SK-N-SH (cell line): ENCODE measurements around the gene ARHGAP8. TPM values are rescaled to one million over a fixed set of nuclear protein-coding genes. Genes with fewer than 3 reads are reported as not detected.

Experiments used
- CTCF ChIA-PET: fragments of 300-600, 350-600 bp; formaldehyde crosslinking; extraction: SDS; loops from one replicate; lab custom pipeline; 2021; lab: Yijun Ruan, JAX
- POLR2A ChIA-PET: fragments of 350-600 bp; sonication (Branson Sonifier 250); formaldehyde crosslinking; extraction: SDS; loops from one replicate; lab custom pipeline; 2020; ENCODE audit warnings: antibody characterized with exemption, inconsistent platforms; lab: Yijun Ruan, JAX
- DNase-seq: peaks from one replicate; pipeline ENCODE4 v3.0.0; 2012
- H2AFZ ChIP-seq: fragments of 200-600 bp; sonication (generic); 2 replicates; pipeline ENCODE4 v1.8.1; 2016; ENCODE audit warnings: antibody characterized with exemption, mild to moderate bottlenecking, low read depth
- H3F3A ChIP-seq: fragments of 200-600 bp; sonication (generic); replicated peaks from 2 replicates; pipeline ENCODE3; 2016; ENCODE audit warnings: antibody characterized with exemption, mild to moderate bottlenecking; ENCODE audit not compliant: insufficient read depth
- H3K27ac ChIP-seq, 2 experiments: fragments of 200-500 bp in 1 of 2; fragments of 200-600 bp in 1 of 2; sonication (Bioruptor generic) in 1 of 2; sonication (generic), shearing (Covaris generic) in 1 of 2; 2 replicates each; pipeline versions ENCODE4 v1.5.1 to v1.6.1; 2014 to 2016; ENCODE audit warnings: low read depth in 2 of 2, inconsistent platforms in 1 of 2, low read length in 1 of 2, mild to moderate bottlenecking in 1 of 2, mixed read lengths in 1 of 2
- H3K27me3 ChIP-seq: fragments of 200-600 bp; sonication (generic), shearing (Covaris generic); 2 replicates; pipeline ENCODE4 v1.6.1; 2016; ENCODE audit warnings: mixed run types; ENCODE audit not compliant: insufficient read depth
- H3K36me3 ChIP-seq, 2 experiments: fragments of 200-500 bp in 1 of 2; fragments of 200-600 bp in 1 of 2; sonication (Bioruptor generic) in 1 of 2; sonication (generic) in 1 of 2; replicated peaks in 1 of 2; 2 replicates each; pipeline versions ENCODE3 to v1.5.1; 2014 to 2016; ENCODE audit warnings: low read length in 1 of 2, mild to moderate bottlenecking in 1 of 2; ENCODE audit not compliant: insufficient read depth in 2 of 2, control insufficient read depth in 1 of 2
- H3K4me1 ChIP-seq, 2 experiments: fragments of 200-500 bp in 1 of 2; fragments of 200-600 bp in 1 of 2; sonication (Bioruptor generic) in 1 of 2; sonication (generic), shearing (Covaris generic) in 1 of 2; 2 replicates each; pipeline versions ENCODE4 v1.5.1 to v1.6.1; 2014 to 2016; ENCODE audit warnings: low read depth in 1 of 2, low read length in 1 of 2, mixed run types in 1 of 2; ENCODE audit not compliant: insufficient read depth in 2 of 2, control insufficient read depth in 1 of 2
- H3K4me2 ChIP-seq: fragments of 200-600 bp; sonication (generic), shearing (Covaris generic); 2 replicates; pipeline ENCODE4 v1.6.1; 2017; ENCODE audit warnings: mixed run types
- H3K4me3 ChIP-seq, 2 experiments: fragments of 200-500 bp in 1 of 2; fragments of 200-600 bp in 1 of 2; sonication (Bioruptor generic) in 1 of 2; sonication (generic), shearing (Covaris generic) in 1 of 2; 2 replicates each; pipeline versions ENCODE4 v1.5.1 to v1.8.1; 2014 to 2016; ENCODE audit warnings: low read depth in 2 of 2, inconsistent platforms in 1 of 2, low read length in 1 of 2, mild to moderate bottlenecking in 1 of 2, mixed read lengths in 1 of 2, moderate library complexity in 1 of 2
- H3K79me2 ChIP-seq: fragments of 200-600 bp; sonication (generic); 2 replicates; pipeline ENCODE4 v1.8.1; 2017; ENCODE audit warnings: mild to moderate bottlenecking; ENCODE audit not compliant: insufficient read depth
- H3K9ac ChIP-seq: fragments of 200-600 bp; sonication (generic); 2 replicates; pipeline ENCODE4 v1.6.1; 2017; ENCODE audit warnings: mixed run types
- H3K9me2 ChIP-seq: fragments of 200-600 bp; sonication (generic); 2 replicates; pipeline ENCODE4 v1.6.1; 2017; ENCODE audit warnings: mixed run types
- H3K9me3 ChIP-seq: fragments of 200-600 bp; sonication (generic); 2 replicates; pipeline ENCODE4 v1.6.1; 2017; ENCODE audit warnings: mixed run types, mild to moderate bottlenecking, moderate library complexity
- H4K20me1 ChIP-seq: fragments of 200-600 bp; sonication (generic); 2 replicates; pipeline ENCODE4 v1.6.1; 2017; ENCODE audit warnings: mild to moderate bottlenecking, mixed run types; ENCODE audit not compliant: insufficient read depth
- FOSL2 ChIP-seq: IDR thresholded peaks from 2 replicates; pipeline ENCODE4 v1.4.0; 2012; ENCODE audit warnings: low read depth, mild to moderate bottlenecking, moderate library complexity, borderline replicate concordance
- GABPA ChIP-seq: IDR thresholded peaks from 2 replicates; pipeline ENCODE4 v1.4.0; 2012; ENCODE audit warnings: low read depth, mild to moderate bottlenecking
- RAD21 ChIP-seq: IDR thresholded peaks from 2 replicates; pipeline ENCODE4 v1.6.1; 2012; ENCODE audit warnings: mild to moderate bottlenecking, low read length
- RFX5 ChIP-seq: IDR thresholded peaks from 2 replicates; pipeline ENCODE4 v1.6.1; 2012; ENCODE audit warnings: mild to moderate bottlenecking, improper control_type of control experiment, low read length
- RXRA ChIP-seq: IDR thresholded peaks from 2 replicates; pipeline ENCODE4 v1.4.0; 2012; ENCODE audit warnings: low read depth, mild to moderate bottlenecking, borderline replicate concordance
- SMC3 ChIP-seq: IDR thresholded peaks from 2 replicates; pipeline ENCODE4 v1.6.1; 2012; ENCODE audit warnings: low read depth, low read length, improper control_type of control experiment
- TAF1 ChIP-seq: IDR thresholded peaks from 2 replicates; pipeline ENCODE4 v1.6.1; 2012; ENCODE audit warnings: low read depth, mild to moderate bottlenecking, low read length, moderate library complexity, borderline replicate concordance
- TCF12 ChIP-seq: IDR thresholded peaks from 2 replicates; pipeline ENCODE4 v1.4.0; 2012
- WGBS: methylation state at CpG from one replicate; pipeline ENCODE4 v1.1.6; 2017; ENCODE audit warnings: low lambda C conversion rate; 5-methylcytosine and 5-hydroxymethylcytosine counted together
- polyA plus RNA-seq, 3 experiments: library from polyadenylated mRNA; depleted of rRNA; stranded (reverse); fragments of >200 nt; gene quantifications; 2 replicates each; pipeline ENCODE4 v1.2.3, GENCODE V29; 2012
- TF ChIP-seq, protein P1 (sequence below): fragments of 200-600 bp; sonication (generic); IDR thresholded peaks from 2 replicates; pipeline ENCODE4 v1.6.1; 2017; ENCODE audit warnings: antibody characterized with exemption, mild to moderate bottlenecking, moderate library complexity
- TF ChIP-seq, protein P2 (sequence below): IDR thresholded peaks from 2 replicates; pipeline ENCODE4 v1.4.0; 2012; ENCODE audit warnings: low read depth, borderline replicate concordance

ARHGAP8 gene
- polyA plus RNA-seq, 1 of the 3 experiments (the other 2 are of a cell fraction) = 0.08 TPM

DNA sequence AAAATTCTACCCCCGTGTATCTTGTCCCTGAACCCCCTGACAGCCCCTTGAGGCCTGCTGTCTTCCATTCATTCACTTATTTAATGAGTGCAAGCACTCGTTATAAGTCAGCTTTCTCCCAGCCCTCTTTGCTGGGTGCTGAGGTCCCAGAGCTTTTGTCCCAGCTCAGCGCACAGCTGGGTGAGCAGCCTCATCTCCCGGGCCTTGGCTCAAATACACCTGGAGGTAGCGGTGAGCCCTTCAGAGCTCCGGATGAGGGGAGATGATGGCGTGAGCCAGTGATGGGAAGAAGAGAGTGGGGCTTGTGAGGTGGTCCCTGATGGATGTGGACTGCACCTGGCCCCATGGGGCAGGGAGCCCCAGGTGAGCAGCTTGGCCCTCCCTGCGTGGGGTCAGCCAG lies 18.1 kb upstream of the ARHGAP8 start (continued):
- TF ChIP-seq SMC3 (no peak), GABPA (no peak), TCF12 (no peak), TAF1 (no peak), RAD21 (no peak)

DNA sequence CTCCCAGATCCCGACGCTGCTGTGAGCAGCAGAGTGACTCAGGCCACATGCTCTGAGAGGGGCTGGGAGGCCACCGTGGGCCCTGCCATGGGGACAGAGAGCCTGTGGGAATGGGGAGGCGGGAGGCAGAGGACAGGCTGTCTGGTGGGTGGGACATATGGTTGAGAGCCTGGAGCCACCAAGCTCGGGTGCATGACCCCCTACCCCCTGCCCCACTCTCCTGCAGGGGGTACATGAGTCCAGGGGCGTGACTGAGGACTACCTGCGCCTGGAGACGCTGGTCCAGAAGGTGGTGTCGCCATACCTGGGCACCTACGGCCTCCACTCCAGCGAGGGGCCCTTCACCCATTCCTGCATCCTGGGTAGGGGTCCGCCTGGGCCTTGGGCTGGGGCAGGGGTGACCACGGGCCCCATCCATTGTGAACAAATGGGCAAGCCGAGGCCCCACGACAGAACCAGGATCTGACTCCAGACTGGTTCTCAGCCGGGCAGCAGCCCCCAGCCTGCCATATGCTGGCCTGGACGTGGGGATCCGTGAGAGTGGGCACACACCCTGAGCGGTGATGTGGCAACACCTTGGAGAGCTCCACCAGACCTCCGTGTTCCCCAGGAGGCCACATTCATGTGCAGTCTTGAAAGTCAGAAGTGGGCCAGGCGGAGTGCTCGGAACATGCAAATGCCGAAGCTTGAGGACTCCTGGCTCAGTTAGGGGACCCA lies 17.4 kb upstream of the ARHGAP8 start:
- Histone ChIP-seq H3K4me1 (peaks cover 0 to 6% of the 10 kb centered on the region in 2 experiments; a peak in 1 of 4 replicates), H3K4me2 (no peak overlapping the region), H3K9ac (no peak overlapping the region), H2AFZ (no peak overlapping the region), H3K36me3 (no peaks in the 10 kb centered on the region), H3K27me3 (no peaks in the 10 kb centered on the region), H3K9me3 (no peaks in the 10 kb centered on the region), H3K9me2 (no peaks in the 10 kb centered on the region), H3K27ac (no peak overlapping the region), H3F3A (no peaks in the 10 kb centered on the region), H4K20me1 (no peaks in the 10 kb centered on the region), H3K79me2 (no peaks in the 10 kb centered on the region), H3K4me3 (no peak overlapping the region)
- no peak for DNase-seq
- ChIA-PET POLR2A (no interaction called here), CTCF (interaction anchor here (0.7 to 24.0 kb wide), 11 partner anchors 9 to 152 kb away, joined by 3 to 642 read pairs (median 5); partner anchors contain the start of genes ARHGAP8 and PRR5)
- TF ChIP-seq, protein P1, sequence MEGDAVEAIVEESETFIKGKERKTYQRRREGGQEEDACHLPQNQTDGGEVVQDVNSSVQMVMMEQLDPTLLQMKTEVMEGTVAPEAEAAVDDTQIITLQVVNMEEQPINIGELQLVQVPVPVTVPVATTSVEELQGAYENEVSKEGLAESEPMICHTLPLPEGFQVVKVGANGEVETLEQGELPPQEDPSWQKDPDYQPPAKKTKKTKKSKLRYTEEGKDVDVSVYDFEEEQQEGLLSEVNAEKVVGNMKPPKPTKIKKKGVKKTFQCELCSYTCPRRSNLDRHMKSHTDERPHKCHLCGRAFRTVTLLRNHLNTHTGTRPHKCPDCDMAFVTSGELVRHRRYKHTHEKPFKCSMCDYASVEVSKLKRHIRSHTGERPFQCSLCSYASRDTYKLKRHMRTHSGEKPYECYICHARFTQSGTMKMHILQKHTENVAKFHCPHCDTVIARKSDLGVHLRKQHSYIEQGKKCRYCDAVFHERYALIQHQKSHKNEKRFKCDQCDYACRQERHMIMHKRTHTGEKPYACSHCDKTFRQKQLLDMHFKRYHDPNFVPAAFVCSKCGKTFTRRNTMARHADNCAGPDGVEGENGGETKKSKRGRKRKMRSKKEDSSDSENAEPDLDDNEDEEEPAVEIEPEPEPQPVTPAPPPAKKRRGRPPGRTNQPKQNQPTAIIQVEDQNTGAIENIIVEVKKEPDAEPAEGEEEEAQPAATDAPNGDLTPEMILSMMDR = no peak
- TF ChIP-seq, protein P2, sequence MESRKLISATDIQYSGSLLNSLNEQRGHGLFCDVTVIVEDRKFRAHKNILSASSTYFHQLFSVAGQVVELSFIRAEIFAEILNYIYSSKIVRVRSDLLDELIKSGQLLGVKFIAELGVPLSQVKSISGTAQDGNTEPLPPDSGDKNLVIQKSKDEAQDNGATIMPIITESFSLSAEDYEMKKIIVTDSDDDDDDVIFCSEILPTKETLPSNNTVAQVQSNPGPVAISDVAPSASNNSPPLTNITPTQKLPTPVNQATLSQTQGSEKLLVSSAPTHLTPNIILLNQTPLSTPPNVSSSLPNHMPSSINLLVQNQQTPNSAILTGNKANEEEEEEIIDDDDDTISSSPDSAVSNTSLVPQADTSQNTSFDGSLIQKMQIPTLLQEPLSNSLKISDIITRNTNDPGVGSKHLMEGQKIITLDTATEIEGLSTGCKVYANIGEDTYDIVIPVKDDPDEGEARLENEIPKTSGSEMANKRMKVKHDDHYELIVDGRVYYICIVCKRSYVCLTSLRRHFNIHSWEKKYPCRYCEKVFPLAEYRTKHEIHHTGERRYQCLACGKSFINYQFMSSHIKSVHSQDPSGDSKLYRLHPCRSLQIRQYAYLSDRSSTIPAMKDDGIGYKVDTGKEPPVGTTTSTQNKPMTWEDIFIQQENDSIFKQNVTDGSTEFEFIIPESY = no peak
- TF ChIP-seq FOSL2 = no peak
- TF ChIP-seq RXRA = no peak
- TF ChIP-seq RFX5 = no peak
- 32% methylated on average over 8 of the region's 23 CpGs for WGBS
